ENCODE data around the gene NHS.

DNA sequence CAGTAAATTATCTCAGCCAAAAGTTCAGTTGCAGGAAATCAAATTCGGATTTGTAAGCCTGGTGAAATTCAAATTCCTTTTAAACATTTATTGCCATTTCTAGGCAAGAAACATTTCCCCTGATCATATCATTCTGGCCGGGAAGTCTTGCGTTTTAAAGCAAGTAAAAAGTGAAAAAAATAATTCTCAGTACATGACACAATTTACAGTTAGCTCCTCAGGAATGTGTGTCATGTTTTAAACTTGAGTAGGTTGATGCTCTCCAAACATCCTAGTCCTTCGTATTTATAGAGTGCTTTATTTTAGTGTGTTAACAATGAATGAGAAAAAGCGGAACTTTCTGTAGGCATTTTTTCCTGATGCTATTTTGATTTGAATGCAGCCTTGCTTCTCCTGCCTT lies 204.0 kb downstream of the NHS start:
- TF ChIP-seq EZH2 (IDR thresholded peaks at IDR 0.05; ENCODE audit: borderline replicate concordance, low read length) = no peak
- TF ChIP-seq, protein P1, sequence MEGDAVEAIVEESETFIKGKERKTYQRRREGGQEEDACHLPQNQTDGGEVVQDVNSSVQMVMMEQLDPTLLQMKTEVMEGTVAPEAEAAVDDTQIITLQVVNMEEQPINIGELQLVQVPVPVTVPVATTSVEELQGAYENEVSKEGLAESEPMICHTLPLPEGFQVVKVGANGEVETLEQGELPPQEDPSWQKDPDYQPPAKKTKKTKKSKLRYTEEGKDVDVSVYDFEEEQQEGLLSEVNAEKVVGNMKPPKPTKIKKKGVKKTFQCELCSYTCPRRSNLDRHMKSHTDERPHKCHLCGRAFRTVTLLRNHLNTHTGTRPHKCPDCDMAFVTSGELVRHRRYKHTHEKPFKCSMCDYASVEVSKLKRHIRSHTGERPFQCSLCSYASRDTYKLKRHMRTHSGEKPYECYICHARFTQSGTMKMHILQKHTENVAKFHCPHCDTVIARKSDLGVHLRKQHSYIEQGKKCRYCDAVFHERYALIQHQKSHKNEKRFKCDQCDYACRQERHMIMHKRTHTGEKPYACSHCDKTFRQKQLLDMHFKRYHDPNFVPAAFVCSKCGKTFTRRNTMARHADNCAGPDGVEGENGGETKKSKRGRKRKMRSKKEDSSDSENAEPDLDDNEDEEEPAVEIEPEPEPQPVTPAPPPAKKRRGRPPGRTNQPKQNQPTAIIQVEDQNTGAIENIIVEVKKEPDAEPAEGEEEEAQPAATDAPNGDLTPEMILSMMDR (IDR thresholded peaks at IDR 0.05; ENCODE audit: low read length) = no peak

All from OCI-LY1 (cell line).